SU-DHL-6 (cell line): ENCODE results near the gene MYL2.

Source experiments
- EZH2phosphoT487 ChIP-seq: fragments of 200-600 bp; sonication (generic), shearing (Covaris generic); conservative IDR thresholded peaks from 2 replicates; pipeline ENCODE4 v1.6.1; 2018; ENCODE audit warnings: mild to moderate bottlenecking, antibody characterized with exemption, low read length, moderate library complexity, mixed read lengths
- TF ChIP-seq, protein P1 (sequence below): fragments of 200-600 bp; sonication (generic); IDR thresholded peaks from one replicate; pipeline ENCODE4 v1.5.1; 2017; ENCODE audit warnings: antibody characterized with exemption, mild to moderate bottlenecking, low read length, moderate library complexity; ENCODE audit not compliant: insufficient read depth, poor library complexity, severe bottlenecking

DNA sequence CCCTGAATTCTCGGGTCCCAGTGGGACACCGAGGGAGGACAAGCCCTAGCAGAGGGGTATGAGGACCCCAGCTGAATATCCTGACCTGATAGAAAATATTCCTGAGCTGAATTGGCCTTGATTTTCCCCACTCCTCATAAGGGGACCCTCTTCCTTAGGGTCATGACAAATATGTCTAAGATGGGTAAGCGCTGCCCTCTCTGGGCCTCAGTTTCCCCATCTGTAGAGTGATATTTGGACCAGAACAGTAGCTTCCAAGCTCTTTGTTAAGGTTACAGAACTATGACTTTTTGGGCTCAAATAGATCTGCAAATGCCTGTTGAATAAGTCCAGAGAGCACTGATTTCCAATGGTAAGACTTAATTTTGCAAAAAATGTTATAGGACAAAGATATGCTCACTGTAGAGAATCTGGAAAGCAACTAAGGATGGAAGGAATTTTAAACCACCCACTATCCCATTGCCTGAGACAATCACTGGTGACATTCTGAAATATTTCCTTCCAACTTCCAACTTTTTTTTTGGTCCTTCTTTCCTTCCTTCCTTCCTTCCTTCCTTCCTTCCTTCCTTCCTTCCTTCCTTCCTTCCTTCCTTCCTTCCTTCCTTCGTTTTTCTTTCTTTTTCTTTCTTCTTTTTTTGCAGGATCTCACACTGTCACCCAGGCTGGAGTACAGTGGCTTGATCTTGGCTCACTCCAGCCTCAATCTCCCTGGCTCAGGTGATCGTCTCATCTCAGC lies 32.0 kb downstream of the MYL2 start:
- TF ChIP-seq, protein P1, sequence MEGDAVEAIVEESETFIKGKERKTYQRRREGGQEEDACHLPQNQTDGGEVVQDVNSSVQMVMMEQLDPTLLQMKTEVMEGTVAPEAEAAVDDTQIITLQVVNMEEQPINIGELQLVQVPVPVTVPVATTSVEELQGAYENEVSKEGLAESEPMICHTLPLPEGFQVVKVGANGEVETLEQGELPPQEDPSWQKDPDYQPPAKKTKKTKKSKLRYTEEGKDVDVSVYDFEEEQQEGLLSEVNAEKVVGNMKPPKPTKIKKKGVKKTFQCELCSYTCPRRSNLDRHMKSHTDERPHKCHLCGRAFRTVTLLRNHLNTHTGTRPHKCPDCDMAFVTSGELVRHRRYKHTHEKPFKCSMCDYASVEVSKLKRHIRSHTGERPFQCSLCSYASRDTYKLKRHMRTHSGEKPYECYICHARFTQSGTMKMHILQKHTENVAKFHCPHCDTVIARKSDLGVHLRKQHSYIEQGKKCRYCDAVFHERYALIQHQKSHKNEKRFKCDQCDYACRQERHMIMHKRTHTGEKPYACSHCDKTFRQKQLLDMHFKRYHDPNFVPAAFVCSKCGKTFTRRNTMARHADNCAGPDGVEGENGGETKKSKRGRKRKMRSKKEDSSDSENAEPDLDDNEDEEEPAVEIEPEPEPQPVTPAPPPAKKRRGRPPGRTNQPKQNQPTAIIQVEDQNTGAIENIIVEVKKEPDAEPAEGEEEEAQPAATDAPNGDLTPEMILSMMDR: no peak
- no peak for TF ChIP-seq EZH2phosphoT487
